ENCODE results near the gene EFCAB5.
A peak's percentile ranks its signal among the peaks of the same experiment; 100 is the strongest.
"Not testable (repeated sequence)": the region's sequence is repeated elsewhere in the genome, so short reads cannot be mapped to it uniquely, and the experiment has no call there.

Gene EFCAB5

GRCh38 chr17:30087431-30087830, 146.0 kb downstream of the EFCAB5 start:
- DNase-seq; H3K4me1 ChIP-seq (ENCODE audit: control insufficient read depth, insufficient read depth, low read length, poor library complexity, severe bottlenecking); H3K4me3 ChIP-seq (ENCODE audit: insufficient read depth, low read depth, low read length, poor library complexity, severe bottlenecking); H3K27me3 ChIP-seq (replicated peaks; ENCODE audit: control insufficient read depth, insufficient read depth, low read length, poor library complexity, severe bottlenecking); H3K36me3 ChIP-seq (ENCODE audit: control insufficient read depth, insufficient read depth, low read length); H3K9me3 ChIP-seq (ENCODE audit: control insufficient read depth, low read length); H3K27ac ChIP-seq (ENCODE audit: insufficient read depth, low read length, poor library complexity, severe bottlenecking): not testable (repeated sequence)

- no peak for DNase-seq
- H3K27me3 ChIP-seq (replicated peaks; ENCODE audit: control insufficient read depth, insufficient read depth, low read length, poor library complexity, severe bottlenecking), result peaks cover 2% of the 10 kb centered on the region
- H3K27ac ChIP-seq (ENCODE audit: insufficient read depth, low read length, poor library complexity, severe bottlenecking), result no peak overlapping the region
- no peak overlapping the region for H3K4me3 ChIP-seq (ENCODE audit: insufficient read depth, low read depth, low read length, poor library complexity, severe bottlenecking)
- no peaks in the 10 kb centered on the region for H3K36me3 ChIP-seq (ENCODE audit: control insufficient read depth, insufficient read depth, low read length)
- peaks cover 4% of the 10 kb centered on the region for H3K4me1 ChIP-seq (ENCODE audit: control insufficient read depth, insufficient read depth, low read length, poor library complexity, severe bottlenecking)
- H3K9me3 ChIP-seq (ENCODE audit: control insufficient read depth, low read length), result no peaks in the 10 kb centered on the region
Measured at GRCh38 chr17:30091121-30091670, 149.8 kb downstream of the EFCAB5 start.

- Histone ChIP-seq H3K4me3 (ENCODE audit: insufficient read depth, low read depth, low read length, poor library complexity, severe bottlenecking) (no peak overlapping the region), H3K36me3 (ENCODE audit: control insufficient read depth, insufficient read depth, low read length) (no peaks in the 10 kb centered on the region), H3K4me1 (ENCODE audit: control insufficient read depth, insufficient read depth, low read length, poor library complexity, severe bottlenecking) (peaks cover 4% of the 10 kb centered on the region), H3K27me3 (replicated peaks; ENCODE audit: control insufficient read depth, insufficient read depth, low read length, poor library complexity, severe bottlenecking) (peaks cover 2% of the 10 kb centered on the region), H3K9me3 (ENCODE audit: control insufficient read depth, low read length) (no peaks in the 10 kb centered on the region), H3K27ac (ENCODE audit: insufficient read depth, low read length, poor library complexity, severe bottlenecking) (no peak overlapping the region)
- DNase-seq, result no peak
Measured at GRCh38 chr17:30091771-30092170, 150.3 kb downstream of the EFCAB5 start.

GRCh38 chr17:30092886-30093285, 151.5 kb downstream of the EFCAB5 start:
- H3K9me3 ChIP-seq (ENCODE audit: control insufficient read depth, low read length), result no peaks in the 10 kb centered on the region
- no peak overlapping the region for H3K27ac ChIP-seq (ENCODE audit: insufficient read depth, low read length, poor library complexity, severe bottlenecking)
- no peaks in the 10 kb centered on the region for H3K36me3 ChIP-seq (ENCODE audit: control insufficient read depth, insufficient read depth, low read length)
- H3K27me3 ChIP-seq (replicated peaks; ENCODE audit: control insufficient read depth, insufficient read depth, low read length, poor library complexity, severe bottlenecking), result peaks cover 2% of the 10 kb centered on the region
- no peak overlapping the region for H3K4me3 ChIP-seq (ENCODE audit: insufficient read depth, low read depth, low read length, poor library complexity, severe bottlenecking)
- peaks cover 4% of the 10 kb centered on the region for H3K4me1 ChIP-seq (ENCODE audit: control insufficient read depth, insufficient read depth, low read length, poor library complexity, severe bottlenecking)
- no peak for DNase-seq

- DNase-seq, result peak; percentile 5 to 27 (median 18)
- Histone ChIP-seq H3K9me3 (ENCODE audit: control insufficient read depth, low read length) (no peaks in the 10 kb centered on the region), H3K4me1 (ENCODE audit: control insufficient read depth, insufficient read depth, low read length, poor library complexity, severe bottlenecking) (peaks cover 4% of the 10 kb centered on the region), H3K27me3 (replicated peaks; ENCODE audit: control insufficient read depth, insufficient read depth, low read length, poor library complexity, severe bottlenecking) (no peaks in the 10 kb centered on the region), H3K27ac (ENCODE audit: insufficient read depth, low read length, poor library complexity, severe bottlenecking) (no peak overlapping the region), H3K4me3 (ENCODE audit: insufficient read depth, low read depth, low read length, poor library complexity, severe bottlenecking) (no peak overlapping the region), H3K36me3 (ENCODE audit: control insufficient read depth, insufficient read depth, low read length) (no peaks in the 10 kb centered on the region)
Measured at GRCh38 chr17:30093463-30094147, 152.2 kb downstream of the EFCAB5 start.

GRCh38 chr17:30095507-30096244, 154.2 kb downstream of the EFCAB5 start:
- DNase-seq, result no peak
- no peaks in the 10 kb centered on the region for H3K9me3 ChIP-seq (ENCODE audit: control insufficient read depth, low read length)
- no peak overlapping the region for H3K27ac ChIP-seq (ENCODE audit: insufficient read depth, low read length, poor library complexity, severe bottlenecking)
- H3K27me3 ChIP-seq (replicated peaks; ENCODE audit: control insufficient read depth, insufficient read depth, low read length, poor library complexity, severe bottlenecking), result no peaks in the 10 kb centered on the region
- H3K36me3 ChIP-seq (ENCODE audit: control insufficient read depth, insufficient read depth, low read length), result no peaks in the 10 kb centered on the region
- H3K4me3 ChIP-seq (ENCODE audit: insufficient read depth, low read depth, low read length, poor library complexity, severe bottlenecking), result no peak overlapping the region
- peaks cover 4% of the 10 kb centered on the region for H3K4me1 ChIP-seq (ENCODE audit: control insufficient read depth, insufficient read depth, low read length, poor library complexity, severe bottlenecking)

GRCh38 chr17:30101686-30102390, 160.4 kb downstream of the EFCAB5 start:
- DNase-seq, result no peak
- peaks cover 12% of the 10 kb centered on the region for H3K4me1 ChIP-seq (ENCODE audit: control insufficient read depth, insufficient read depth, low read length, poor library complexity, severe bottlenecking)
- H3K9me3 ChIP-seq (ENCODE audit: control insufficient read depth, low read length), result no peaks in the 10 kb centered on the region
- no peaks in the 10 kb centered on the region for H3K27me3 ChIP-seq (replicated peaks; ENCODE audit: control insufficient read depth, insufficient read depth, low read length, poor library complexity, severe bottlenecking)
- no peak overlapping the region for H3K4me3 ChIP-seq (ENCODE audit: insufficient read depth, low read depth, low read length, poor library complexity, severe bottlenecking)
- H3K36me3 ChIP-seq (ENCODE audit: control insufficient read depth, insufficient read depth, low read length), result no peaks in the 10 kb centered on the region
- no peak overlapping the region for H3K27ac ChIP-seq (ENCODE audit: insufficient read depth, low read length, poor library complexity, severe bottlenecking)

GRCh38 chr17:30103921-30104320, 162.5 kb downstream of the EFCAB5 start:
- H3K9me3 ChIP-seq (ENCODE audit: control insufficient read depth, low read length), result no peaks in the 10 kb centered on the region
- H3K27me3 ChIP-seq (replicated peaks; ENCODE audit: control insufficient read depth, insufficient read depth, low read length, poor library complexity, severe bottlenecking), result no peaks in the 10 kb centered on the region
- no peak for DNase-seq
- no peak overlapping the region for H3K27ac ChIP-seq (ENCODE audit: insufficient read depth, low read length, poor library complexity, severe bottlenecking)
- peaks cover 12% of the 10 kb centered on the region for H3K4me1 ChIP-seq (ENCODE audit: control insufficient read depth, insufficient read depth, low read length, poor library complexity, severe bottlenecking)
- H3K36me3 ChIP-seq (ENCODE audit: control insufficient read depth, insufficient read depth, low read length), result no peaks in the 10 kb centered on the region
- no peak overlapping the region for H3K4me3 ChIP-seq (ENCODE audit: insufficient read depth, low read depth, low read length, poor library complexity, severe bottlenecking)

- peak; percentile 34 to 53 (median 39) for DNase-seq
- H3K9me3 ChIP-seq (ENCODE audit: control insufficient read depth, low read length), result no peaks in the 10 kb centered on the region
- peak overlapping the region; percentile 46 for H3K4me3 ChIP-seq (ENCODE audit: insufficient read depth, low read depth, low read length, poor library complexity, severe bottlenecking)
- no peaks in the 10 kb centered on the region for H3K27me3 ChIP-seq (replicated peaks; ENCODE audit: control insufficient read depth, insufficient read depth, low read length, poor library complexity, severe bottlenecking)
- H3K4me1 ChIP-seq (ENCODE audit: control insufficient read depth, insufficient read depth, low read length, poor library complexity, severe bottlenecking), result peaks cover 12% of the 10 kb centered on the region
- no peak overlapping the region for H3K27ac ChIP-seq (ENCODE audit: insufficient read depth, low read length, poor library complexity, severe bottlenecking)
- H3K36me3 ChIP-seq (ENCODE audit: control insufficient read depth, insufficient read depth, low read length), result no peaks in the 10 kb centered on the region
Measured at GRCh38 chr17:30104575-30105339, 163.3 kb downstream of the EFCAB5 start.
